Effector memory CD8-positive, alpha-beta T cell (primary cell): ENCODE results near the gene HIVEP2.
A peak's percentile ranks its signal among the peaks of the same experiment; 100 is the strongest.

Source experiments
- ATAC-seq: fragments of 150-1000 bp; cut with Tn5 transposase; replicated peaks from 2 replicates; pipeline ENCODE4 v1.10.0; 2021; ENCODE audit warnings: mild to moderate bottlenecking, moderate library complexity
- DNase-seq, 3 experiments: peaks; one replicate each; pipeline ENCODE4 v3.0.0; 2021
- H3K27ac Mint-ChIP-seq, 2 donors: one replicate each; pipeline ENCODE4 v1.8.0; 2022; ENCODE audit warnings: mild to moderate bottlenecking in 2 of 2, mixed read lengths in 2 of 2, moderate library complexity in 2 of 2
- H3K27me3 Mint-ChIP-seq, 2 donors: one replicate each; pipeline ENCODE4 v1.8.0; 2022; ENCODE audit warnings: mixed read lengths in 2 of 2
- H3K36me3 Mint-ChIP-seq: one replicate; pipeline ENCODE4 v1.8.0; 2022; ENCODE audit warnings: mild to moderate bottlenecking, moderate library complexity, mixed read lengths; ENCODE audit not compliant: insufficient read depth
- H3K4me1 Mint-ChIP-seq, 2 donors: one replicate each; pipeline ENCODE4 v1.8.0; 2022; ENCODE audit warnings: low read depth in 2 of 2, mixed read lengths in 2 of 2
- H3K4me3 Mint-ChIP-seq, 2 donors: one replicate each; pipeline ENCODE4 v1.8.0; 2022; ENCODE audit warnings: mild to moderate bottlenecking in 2 of 2, mixed read lengths in 2 of 2, moderate library complexity in 2 of 2
- H3K9me3 Mint-ChIP-seq, 2 donors: one replicate each; pipeline ENCODE4 v1.8.0; 2022; ENCODE audit warnings: mixed read lengths in 2 of 2

The HIVEP2 gene

GRCh38 chr6:142906945-142907470 lies 38.0 kb downstream of the HIVEP2 start:
- no peaks in the 10 kb centered on the region for H3K27me3 Mint-ChIP-seq
- peak overlapping the region; percentile 93 for H3K27ac Mint-ChIP-seq
- peaks cover 41 to 66% of the 10 kb centered on the region in 2 donors for H3K4me1 Mint-ChIP-seq
- ATAC-seq = peak; percentile 26
- peak overlapping the region; percentile 82 to 90 for H3K4me3 Mint-ChIP-seq
- no peak for DNase-seq
- H3K9me3 Mint-ChIP-seq = peaks cover 0 to 5% of the 10 kb centered on the region in 2 donors
- H3K36me3 Mint-ChIP-seq = peaks cover 20% of the 10 kb centered on the region

- ATAC-seq (peak; percentile 20), DNase-seq (no peak)
- peaks cover 24% of the 10 kb centered on the region for H3K36me3 Mint-ChIP-seq
- H3K9me3 Mint-ChIP-seq = peaks cover 0 to 5% of the 10 kb centered on the region in 2 donors
- H3K27ac Mint-ChIP-seq = peak overlapping the region; percentile 86 to 99
- peak overlapping the region; percentile 65 to 90 for H3K4me3 Mint-ChIP-seq
- H3K4me1 Mint-ChIP-seq = peaks cover 43 to 68% of the 10 kb centered on the region in 2 donors
- no peaks in the 10 kb centered on the region for H3K27me3 Mint-ChIP-seq
Observed at GRCh38 chr6:142903812-142904211, 41.2 kb downstream of the HIVEP2 start.

- peaks cover 35 to 58% of the 10 kb centered on the region in 2 donors for H3K4me1 Mint-ChIP-seq
- peaks cover 21% of the 10 kb centered on the region for H3K36me3 Mint-ChIP-seq
- H3K27me3 Mint-ChIP-seq = no peaks in the 10 kb centered on the region
Observed at GRCh38 chr6:142902636-142903053, 42.3 kb downstream of the HIVEP2 start.

GRCh38 chr6:142901611-142902010 lies 43.4 kb downstream of the HIVEP2 start:
- Mint-ChIP-seq H3K27me3 (no peaks in the 10 kb centered on the region), H3K36me3 (peaks cover 19% of the 10 kb centered on the region), H3K27ac (peak overlapping the region; percentile 86 to 99), H3K4me1 (peaks cover 25 to 47% of the 10 kb centered on the region in 2 donors), H3K9me3 (no peaks in the 10 kb centered on the region), H3K4me3 (peak overlapping the region; percentile 65 to 90)
- DNase-seq (no peak), ATAC-seq (no peak)

More at GRCh38 chr6:142902636-142903053, 42.3 kb downstream of the HIVEP2 start:
- peak overlapping the region; percentile 86 to 99 for H3K27ac Mint-ChIP-seq
- ATAC-seq = peak; percentile 86
- peak; percentile 70 to 78 (median 76) for DNase-seq
- no peaks in the 10 kb centered on the region for H3K9me3 Mint-ChIP-seq
- peak overlapping the region; percentile 65 to 90 for H3K4me3 Mint-ChIP-seq

- H3K27me3 Mint-ChIP-seq = no peaks in the 10 kb centered on the region
- H3K27ac Mint-ChIP-seq = peak overlapping the region in 1 of 2 donors; percentile 21
- DNase-seq (no peak), ATAC-seq (no peak)
- no peaks in the 10 kb centered on the region for H3K9me3 Mint-ChIP-seq
- H3K4me1 Mint-ChIP-seq = peaks cover 28 to 51% of the 10 kb centered on the region in 2 donors
- H3K4me3 Mint-ChIP-seq = peak overlapping the region in 1 of 2 donors; percentile 7
- H3K36me3 Mint-ChIP-seq = peaks cover 17% of the 10 kb centered on the region
Observed at GRCh38 chr6:142900227-142900971, 44.6 kb downstream of the HIVEP2 start.

- Mint-ChIP-seq H3K4me3 (no peak overlapping the region), H3K27ac (no peak overlapping the region), H3K36me3 (peaks cover 17% of the 10 kb centered on the region), H3K9me3 (no peaks in the 10 kb centered on the region), H3K27me3 (no peaks in the 10 kb centered on the region), H3K4me1 (peaks cover 30 to 49% of the 10 kb centered on the region in 2 donors)
- DNase-seq (no peak), ATAC-seq (no peak)
Observed at GRCh38 chr6:142898927-142899895, 45.8 kb downstream of the HIVEP2 start.

GRCh38 chr6:142897659-142898058 lies 47.3 kb downstream of the HIVEP2 start:
- no peak for ATAC-seq
- Mint-ChIP-seq H3K4me1 (peaks cover 19 to 37% of the 10 kb centered on the region in 2 donors), H3K4me3 (no peak overlapping the region), H3K27me3 (no peaks in the 10 kb centered on the region), H3K9me3 (no peaks in the 10 kb centered on the region), H3K27ac (no peak overlapping the region), H3K36me3 (peaks cover 11% of the 10 kb centered on the region)
- DNase-seq = no peak

GRCh38 chr6:142896732-142897131 lies 48.2 kb downstream of the HIVEP2 start:
- ATAC-seq (no peak), DNase-seq (no peak)
- no peaks in the 10 kb centered on the region for H3K9me3 Mint-ChIP-seq
- peaks cover 21 to 36% of the 10 kb centered on the region in 2 donors for H3K4me1 Mint-ChIP-seq
- H3K4me3 Mint-ChIP-seq = no peak overlapping the region
- no peaks in the 10 kb centered on the region for H3K27me3 Mint-ChIP-seq
- H3K36me3 Mint-ChIP-seq = peaks cover 6% of the 10 kb centered on the region
- no peak overlapping the region for H3K27ac Mint-ChIP-seq

- Mint-ChIP-seq H3K27me3 (no peaks in the 10 kb centered on the region), H3K27ac (no peak overlapping the region), H3K4me3 (no peak overlapping the region), H3K36me3 (no peaks in the 10 kb centered on the region), H3K9me3 (no peaks in the 10 kb centered on the region), H3K4me1 (peaks cover 24 to 42% of the 10 kb centered on the region in 2 donors)
- no peak for ATAC-seq
- DNase-seq = no peak
Observed at GRCh38 chr6:142893088-142893487, 51.9 kb downstream of the HIVEP2 start.

- H3K27ac Mint-ChIP-seq = peak overlapping the region; percentile 47 to 65
- H3K36me3 Mint-ChIP-seq = no peaks in the 10 kb centered on the region
- ATAC-seq (no peak), DNase-seq (no peak)
- peaks cover 24 to 46% of the 10 kb centered on the region in 2 donors for H3K4me1 Mint-ChIP-seq
- peak overlapping the region in 1 of 2 donors; percentile 20 for H3K4me3 Mint-ChIP-seq
- no peaks in the 10 kb centered on the region for H3K9me3 Mint-ChIP-seq
- H3K27me3 Mint-ChIP-seq = no peaks in the 10 kb centered on the region
Observed at GRCh38 chr6:142892254-142893021, 52.5 kb downstream of the HIVEP2 start.

GRCh38 chr6:142891454-142891853 lies 53.5 kb downstream of the HIVEP2 start:
- H3K4me3 Mint-ChIP-seq = no peak overlapping the region
- ATAC-seq = no peak
- peak overlapping the region; percentile 47 to 65 for H3K27ac Mint-ChIP-seq

GRCh38 chr6:142888456-142888855 lies 56.5 kb downstream of the HIVEP2 start:
- H3K4me3 Mint-ChIP-seq = no peak overlapping the region
- H3K4me1 Mint-ChIP-seq = peaks cover 38 to 66% of the 10 kb centered on the region in 2 donors
- H3K36me3 Mint-ChIP-seq = no peaks in the 10 kb centered on the region
- no peak for ATAC-seq
- H3K27ac Mint-ChIP-seq = peak overlapping the region; percentile 11 to 86
- H3K27me3 Mint-ChIP-seq = no peaks in the 10 kb centered on the region
- DNase-seq = no peak
- H3K9me3 Mint-ChIP-seq = no peaks in the 10 kb centered on the region

More at GRCh38 chr6:142891454-142891853, 53.5 kb downstream of the HIVEP2 start:
- no peaks in the 10 kb centered on the region for H3K27me3 Mint-ChIP-seq
- DNase-seq = no peak
- H3K9me3 Mint-ChIP-seq = no peaks in the 10 kb centered on the region
- no peaks in the 10 kb centered on the region for H3K36me3 Mint-ChIP-seq
- peaks cover 30 to 56% of the 10 kb centered on the region in 2 donors for H3K4me1 Mint-ChIP-seq
